AG04450 (cell line): ENCODE results near the gene GPR156. TPM values are rescaled to one million over a fixed set of nuclear protein-coding genes. Genes with fewer than 3 reads are reported as not detected.
"Not testable (repeated sequence)": the region's sequence is repeated elsewhere in the genome, so short reads cannot be mapped to it uniquely, and the experiment has no call there.

Experiments
- CTCF ChIA-PET: fragments of 300-600, 350-600 bp; formaldehyde crosslinking; extraction: SDS; loops from one replicate; lab custom pipeline; 2022; ENCODE audit warnings: antibody characterized with exemption, inconsistent platforms; lab: Charles Lee
- POLR2A ChIA-PET: fragments of 350-600 bp; formaldehyde crosslinking; extraction: SDS; loops from one replicate; lab custom pipeline; 2021; ENCODE audit warnings: antibody characterized with exemption, inconsistent platforms; lab: Yijun Ruan, JAX
- DNase-seq: peaks from one replicate; pipeline ENCODE4 v3.0.0-alpha.2; 2011; ENCODE audit warnings: low read depth, low spot score
- H3K27ac ChIP-seq: one replicate; pipeline ENCODE4 v1.5.1; 2012; ENCODE audit warnings: low read depth, low read length, control low read depth
- H3K27me3 ChIP-seq: one replicate; pipeline ENCODE4 v1.6.0; 2012; ENCODE audit warnings: low read length; ENCODE audit not compliant: control insufficient read depth, insufficient read depth
- H3K4me3 ChIP-seq: 2 replicates; pipeline ENCODE4 v1.5.1; 2011; ENCODE audit warnings: mild to moderate bottlenecking, low read depth, low read length, control low read depth
- H3K9me3 ChIP-seq: 2 replicates; pipeline ENCODE4 v1.5.1; 2012; ENCODE audit warnings: low read length; ENCODE audit not compliant: control insufficient read depth, insufficient read depth
- polyA plus RNA-seq: library from polyadenylated mRNA; depleted of rRNA; stranded (reverse); fragments of >200 nt; gene quantifications from 2 replicates; pipeline ENCODE4 v1.2.3, GENCODE V29; 2011
- TF ChIP-seq, protein P1 (sequence below): IDR thresholded peaks from 2 replicates; pipeline ENCODE4 v1.5.1; 2011; ENCODE audit warnings: low read depth, low read length, control low read depth, inconsistent platforms

The GPR156 gene
- polyA plus RNA-seq, 1 experiment, result 0.22 TPM

- Histone ChIP-seq H3K27ac (no peak overlapping the region), H3K4me3 (no peak overlapping the region), H3K27me3 (no peaks in the 10 kb centered on the region), H3K9me3 (peaks cover 16% of the 10 kb centered on the region)
- TF ChIP-seq, protein P1, sequence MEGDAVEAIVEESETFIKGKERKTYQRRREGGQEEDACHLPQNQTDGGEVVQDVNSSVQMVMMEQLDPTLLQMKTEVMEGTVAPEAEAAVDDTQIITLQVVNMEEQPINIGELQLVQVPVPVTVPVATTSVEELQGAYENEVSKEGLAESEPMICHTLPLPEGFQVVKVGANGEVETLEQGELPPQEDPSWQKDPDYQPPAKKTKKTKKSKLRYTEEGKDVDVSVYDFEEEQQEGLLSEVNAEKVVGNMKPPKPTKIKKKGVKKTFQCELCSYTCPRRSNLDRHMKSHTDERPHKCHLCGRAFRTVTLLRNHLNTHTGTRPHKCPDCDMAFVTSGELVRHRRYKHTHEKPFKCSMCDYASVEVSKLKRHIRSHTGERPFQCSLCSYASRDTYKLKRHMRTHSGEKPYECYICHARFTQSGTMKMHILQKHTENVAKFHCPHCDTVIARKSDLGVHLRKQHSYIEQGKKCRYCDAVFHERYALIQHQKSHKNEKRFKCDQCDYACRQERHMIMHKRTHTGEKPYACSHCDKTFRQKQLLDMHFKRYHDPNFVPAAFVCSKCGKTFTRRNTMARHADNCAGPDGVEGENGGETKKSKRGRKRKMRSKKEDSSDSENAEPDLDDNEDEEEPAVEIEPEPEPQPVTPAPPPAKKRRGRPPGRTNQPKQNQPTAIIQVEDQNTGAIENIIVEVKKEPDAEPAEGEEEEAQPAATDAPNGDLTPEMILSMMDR, result no peak
- CTCF ChIA-PET, result interaction anchor here (0.6 kb wide), 1 partner anchor 401 kb away, joined by 3 read pairs; no protein-coding TSS in a partner anchor
- POLR2A ChIA-PET, result no interaction called here
- DNase-seq, result no peak
Measured at GRCh38 chr3:120157681-120158080, 127.3 kb downstream of the GPR156 start.

DNA sequence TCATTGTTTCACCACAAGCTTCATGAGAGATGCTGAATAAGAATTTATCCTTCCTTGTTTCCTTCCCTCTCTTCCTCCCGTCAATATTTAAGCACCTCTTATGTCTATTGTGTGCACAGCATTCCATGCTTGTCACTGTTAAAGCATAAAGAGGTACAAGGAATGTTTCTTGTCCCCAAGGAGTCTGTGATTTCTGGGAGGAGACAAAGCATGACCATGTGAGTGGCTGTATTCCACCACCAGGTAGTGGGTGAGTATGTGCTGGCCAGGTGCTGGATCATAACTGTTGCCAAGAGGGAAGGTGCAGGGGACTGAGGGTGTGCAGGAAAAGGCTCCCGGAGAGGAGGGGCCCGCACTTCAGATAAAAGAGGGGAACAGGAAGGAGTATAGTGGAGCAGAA, 127.9 kb downstream of the GPR156 start:
- ChIA-PET CTCF (no interaction called here), POLR2A (no interaction called here)
- Histone ChIP-seq H3K27ac (no peak overlapping the region), H3K9me3 (peaks cover 16% of the 10 kb centered on the region), H3K27me3 (no peaks in the 10 kb centered on the region), H3K4me3 (no peak overlapping the region)
- no peak for DNase-seq
- TF ChIP-seq, protein P1, result no peak

DNA sequence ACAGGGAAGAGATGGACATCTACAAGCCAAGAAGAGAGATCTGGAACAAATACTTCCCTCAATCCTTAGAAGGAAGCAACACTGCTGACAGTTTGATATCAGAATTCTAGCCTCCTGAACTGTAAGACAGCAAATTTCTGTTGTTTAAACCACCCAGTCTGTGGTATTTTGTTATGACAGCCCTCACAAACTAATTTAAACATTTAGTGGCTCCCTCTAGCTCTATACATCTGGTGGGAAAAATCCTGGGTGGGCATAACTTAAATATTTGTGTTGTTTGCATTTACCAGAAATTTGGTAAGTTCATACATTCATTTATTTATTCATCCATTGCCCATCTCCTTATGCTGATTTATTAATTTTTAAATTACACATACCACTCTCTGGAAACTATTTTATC, 128.3 kb downstream of the GPR156 start:
- Histone ChIP-seq H3K4me3 (no peak overlapping the region), H3K27ac (no peak overlapping the region), H3K9me3 (peaks cover 16% of the 10 kb centered on the region), H3K27me3 (no peaks in the 10 kb centered on the region)
- DNase-seq, result no peak
- POLR2A ChIA-PET, result interaction anchor here (0.8 kb wide), 1 partner anchor 61 kb away, joined by 6 read pairs; no protein-coding TSS in a partner anchor
- CTCF ChIA-PET, result no interaction called here
- TF ChIP-seq, protein P1, result no peak

- H3K27me3 ChIP-seq, POLR2A ChIA-PET, CTCF ChIA-PET, DNase-seq, H3K4me3 ChIP-seq, H3K27ac ChIP-seq: not testable (repeated sequence)
- H3K9me3 ChIP-seq, result peaks cover 16% of the 10 kb centered on the region
Measured at GRCh38 chr3:120155694-120156093, 129.3 kb downstream of the GPR156 start.

DNA sequence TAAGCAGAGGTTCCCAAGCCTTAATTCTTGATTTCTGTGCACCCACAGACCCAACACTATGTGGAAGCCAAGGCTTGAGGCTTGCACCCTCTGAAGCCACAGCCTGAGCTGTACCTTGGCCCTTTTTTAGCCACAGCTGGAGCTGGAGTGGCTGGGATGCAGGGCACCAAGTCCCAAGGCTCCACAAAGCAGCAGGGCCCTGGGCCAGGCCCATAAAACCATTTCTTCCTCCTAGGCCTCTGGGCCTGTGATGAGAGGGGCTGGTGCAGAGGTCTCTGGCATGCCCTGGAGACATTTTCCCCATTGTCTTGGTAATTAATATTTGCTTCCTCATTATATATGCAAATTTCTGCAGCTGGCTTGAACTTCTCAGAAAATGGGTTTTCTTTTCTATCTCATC, 129.9 kb downstream of the GPR156 start:
- TF ChIP-seq, protein P1, result no peak
- Histone ChIP-seq H3K9me3 (peaks cover 16% of the 10 kb centered on the region), H3K27me3 (no peaks in the 10 kb centered on the region), H3K27ac (no peak overlapping the region), H3K4me3 (no peak overlapping the region)
- CTCF ChIA-PET, result no interaction called here
- DNase-seq, result no peak
- POLR2A ChIA-PET, result no interaction called here

- ChIA-PET CTCF (interaction anchor here (0.9 kb wide), 1 partner anchor 405 kb away, joined by 3 read pairs; no protein-coding TSS in a partner anchor), POLR2A (interaction anchor here (0.9 to 1.0 kb wide), 2 partner anchors 18 to 58 kb away, joined by 3 read pairs; no protein-coding TSS in a partner anchor)
Measured at GRCh38 chr3:120153294-120153693, 131.7 kb downstream of the GPR156 start.

More at GRCh38 chr3:120153294-120153693, 131.7 kb downstream of the GPR156 start:
- Histone ChIP-seq H3K27me3 (no peaks in the 10 kb centered on the region), H3K4me3 (no peak overlapping the region), H3K27ac (peak overlapping the region; percentile 81), H3K9me3 (peaks cover 16% of the 10 kb centered on the region)
- DNase-seq, result no peak
- TF ChIP-seq, protein P1, result no peak
